ENCODE data around the gene BEX2. TPM values are rescaled to one million over a fixed set of nuclear protein-coding genes. Genes with fewer than 3 reads are reported as not detected.

BEX2 gene
- total and polyA plus RNA-seq, 10 of the 15 experiments (the other 5 are each of a cell fraction or from before 2014, with no cell fraction given), result 0.33 to 2.8 (median 0.85) TPM

DNA sequence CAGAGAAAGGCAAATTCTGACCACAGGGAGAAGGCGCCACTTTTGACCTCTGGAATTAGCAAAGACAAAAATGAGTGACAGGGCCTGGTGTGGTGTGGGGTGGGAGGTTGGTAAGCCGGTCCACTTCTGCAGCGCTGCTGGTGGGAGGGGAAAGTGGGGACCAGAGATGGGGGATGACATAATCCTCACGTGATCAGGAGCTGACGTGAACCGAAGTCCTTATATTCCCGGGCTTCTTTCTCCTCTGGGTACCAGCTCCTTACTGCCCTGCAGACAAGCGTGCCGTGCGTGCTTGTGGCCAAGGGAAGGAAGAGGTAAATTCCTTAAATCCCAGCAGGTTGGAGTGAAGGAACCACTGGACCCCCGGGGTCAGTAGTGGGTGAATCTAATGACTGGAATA lies 19.2 kb upstream of the BEX2 start, which contains the start of gene TCEAL7:
Gene TCEAL7, plus strand, starts transcription at position 249 of the 400 bp plus-strand sequence. CDS start 1,165 bp downstream, outside the sequence.
- 43% methylated on average over 11 of the region's 11 CpGs for WGBS (ENCODE audit: insufficient coverage, insufficient replicate concordance, low lambda C conversion rate, missing lambda C conversion rate)
- CTCF ChIA-PET, result no interaction called here
- no TSS peak for BruUV-seq (replicated peaks)
- no peak for TF ChIP-seq ZNF207 (IDR thresholded peaks at IDR 0.05; ENCODE audit: borderline replicate concordance)
- no peak for TF ChIP-seq LARP7 (IDR thresholded peaks at IDR 0.05)
- TF ChIP-seq SMC3 (IDR thresholded peaks at IDR 0.05; ENCODE audit: borderline replicate concordance, low read length), result no peak
- TF ChIP-seq NFYB (IDR thresholded peaks at IDR 0.05; ENCODE audit: insufficient read depth, low read depth, low read length), result no peak
- no peak for TF ChIP-seq RUNX3 (IDR thresholded peaks at IDR 0.05; ENCODE audit: low read length)
- no peaks in the 10 kb centered on the region for H3K4me1 ChIP-seq (ENCODE audit: control insufficient read depth, insufficient read depth, low read length)
- ATAC-seq, result no peak
- no peak for FAIRE-seq
- SMC1A ChIA-PET (ENCODE audit: uncharacterized antibody, unreplicated experiment), result interaction anchor here (0.8 kb wide), 1 partner anchor 154 kb away, joined by 4 read pairs; no protein-coding TSS in a partner anchor
- no peak for DNase-seq (ENCODE audit: low read depth, low spot score)
- no peaks in the 10 kb centered on the region for H3K27me3 ChIP-seq (replicated peaks in 1 of 2; ENCODE audit: control insufficient read depth in 2 of 2, insufficient read depth in 2 of 2, low read length in 1 of 2)
- H3K4me3 ChIP-seq, result no peak within 1 kb of the TSS
- H3K27ac ChIP-seq (ENCODE audit: control insufficient read depth, insufficient read depth), result no peak within 1 kb of the TSS
- no peaks in the 10 kb centered on the region for H4K20me1 ChIP-seq (ENCODE audit: control insufficient read depth, insufficient read depth)
- H3K36me3 ChIP-seq (ENCODE audit: control insufficient read depth in 2 of 2, insufficient read depth in 2 of 2, low read length in 1 of 2), result no peaks in the 10 kb centered on the region
- no peak within 1 kb of the TSS for H2AFZ ChIP-seq (ENCODE audit: control insufficient read depth, low read depth, low read length)
- in situ Hi-C loops (cut with MboI), result no loop called here
- intact Hi-C loops (cut with micrococcal nuclease; ENCODE audit: unreplicated experiment), result no loop called here
- RAD21 ChIA-PET (ENCODE audit: unreplicated experiment), result no interaction called here
- POLR2A ChIA-PET, result no interaction called here
- no peak within 1 kb of the TSS for H3K9ac ChIP-seq (ENCODE audit: control insufficient read depth, insufficient read depth, low read length)
- H3K79me2 ChIP-seq (ENCODE audit: control insufficient read depth, insufficient read depth, low read length), result no peaks in the 10 kb centered on the region
- no peaks in the 10 kb centered on the region for H3K9me3 ChIP-seq (replicated peaks; ENCODE audit: control insufficient read depth, insufficient read depth, low read length)
- H3K4me2 ChIP-seq (ENCODE audit: control insufficient read depth, insufficient read depth), result no peak within 1 kb of the TSS

DNA sequence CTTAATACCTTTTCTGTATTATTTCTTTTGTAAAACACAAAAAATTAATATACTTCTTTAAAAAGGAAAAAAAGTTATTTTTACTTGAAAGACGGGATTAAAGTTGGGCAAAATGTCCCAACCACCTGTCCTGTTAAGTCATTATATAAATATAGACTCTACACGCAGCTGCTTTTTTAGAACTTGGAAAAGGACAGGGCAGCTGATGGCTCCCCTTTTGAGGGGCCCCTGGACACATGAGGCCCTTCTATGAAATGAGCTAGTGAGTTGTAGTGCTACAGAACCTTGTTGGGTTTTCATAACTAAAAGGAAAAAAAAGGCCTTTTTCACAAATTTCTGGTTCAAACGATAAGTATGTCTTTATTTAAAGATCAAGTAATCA lies 600 bp upstream of the BEX2 start:
- BruUV-seq (replicated peaks), result no TSS peak
- in situ Hi-C loops (cut with MboI) (no loop called here), intact Hi-C loops (cut with micrococcal nuclease; ENCODE audit: unreplicated experiment) (no loop called here)
- H3K36me3 ChIP-seq (ENCODE audit: control insufficient read depth in 2 of 2, insufficient read depth in 2 of 2, low read length in 1 of 2), result no peaks in the 10 kb centered on the region
- H3K4me1 ChIP-seq (ENCODE audit: control insufficient read depth, insufficient read depth, low read length), result no peaks in the 10 kb centered on the region
- WGBS (ENCODE audit: insufficient coverage, insufficient replicate concordance, low lambda C conversion rate, missing lambda C conversion rate), result 40% methylated on average over 3 of the region's 3 CpGs
- no peaks in the 10 kb centered on the region for H3K27me3 ChIP-seq (replicated peaks in 1 of 2; ENCODE audit: control insufficient read depth in 2 of 2, insufficient read depth in 2 of 2, low read length in 1 of 2)
- H4K20me1 ChIP-seq (ENCODE audit: control insufficient read depth, insufficient read depth), result no peaks in the 10 kb centered on the region
- ChIA-PET CTCF (interaction anchor here (0.7 kb wide), 1 partner anchor 508 kb away, joined by 4 read pairs; no protein-coding TSS in a partner anchor), POLR2A (no interaction called here), SMC1A (ENCODE audit: uncharacterized antibody, unreplicated experiment) (no interaction called here), RAD21 (ENCODE audit: unreplicated experiment) (no interaction called here)
- DNase-seq (ENCODE audit: low read depth, low spot score) (no peak), ATAC-seq (no peak), FAIRE-seq (no peak)
- H3K9me3 ChIP-seq (replicated peaks; ENCODE audit: control insufficient read depth, insufficient read depth, low read length), result no peaks in the 10 kb centered on the region
- no peaks in the 10 kb centered on the region for H3K79me2 ChIP-seq (ENCODE audit: control insufficient read depth, insufficient read depth, low read length)
- H3K4me3 ChIP-seq, result no peak overlapping the region
- no peak overlapping the region for H3K9ac ChIP-seq (ENCODE audit: control insufficient read depth, insufficient read depth, low read length)
- peak overlapping the region; percentile 42; the same call in 1 of the 2 replicates for H2AFZ ChIP-seq (ENCODE audit: control insufficient read depth, low read depth, low read length)
- no peak overlapping the region for H3K4me2 ChIP-seq (ENCODE audit: control insufficient read depth, insufficient read depth)
- TF ChIP-seq CBX3 (IDR thresholded peaks at IDR 0.05; ENCODE audit: borderline replicate concordance, low read depth) (no peak), TAF1 (IDR thresholded peaks at IDR 0.05; ENCODE audit: borderline replicate concordance, low read depth, low read length) (no peak), CREB1 (IDR thresholded peaks at IDR 0.05; ENCODE audit: low read depth) (no peak), EGR1 (IDR thresholded peaks at IDR 0.05; ENCODE audit: borderline replicate concordance in 1 of 2, low read depth in 2 of 2, low read length in 2 of 2) (no peak), POLR2AphosphoS2 (IDR thresholded peaks at IDR 0.05; ENCODE audit: low read depth, low read length) (no peak)
- no peak overlapping the region for H3K27ac ChIP-seq (ENCODE audit: control insufficient read depth, insufficient read depth)
